Progenitor cell of endocrine pancreas (in vitro differentiated cells): ENCODE results near the gene NAP1L1. TPM values are rescaled to one million over a fixed set of nuclear protein-coding genes. Genes with fewer than 3 reads are reported as not detected.

Experiments used
- DNase-seq: peaks from one replicate; pipeline ENCODE4 v3.0.0; 2021; ENCODE audit warnings: low spot score; ENCODE audit not compliant: unreplicated experiment
- H3K27ac Mint-ChIP-seq: 2 replicates; pipeline ENCODE4 v1.8.0; 2021; ENCODE audit warnings: mild to moderate bottlenecking, moderate library complexity, mixed read lengths
- H3K27me3 Mint-ChIP-seq: 2 replicates; pipeline ENCODE4 v1.8.0; 2021; ENCODE audit warnings: mixed read lengths
- H3K36me3 Mint-ChIP-seq: 2 replicates; pipeline ENCODE4 v1.8.0; 2022; ENCODE audit warnings: mixed read lengths; ENCODE audit not compliant: insufficient read depth
- H3K4me1 Mint-ChIP-seq: 2 replicates; pipeline ENCODE4 v1.8.0; 2021; ENCODE audit warnings: low read depth, mixed read lengths
- H3K4me3 Mint-ChIP-seq: 2 replicates; pipeline ENCODE4 v1.8.0; 2021; ENCODE audit warnings: low read depth, mild to moderate bottlenecking, moderate library complexity, mixed read lengths
- H3K9me3 Mint-ChIP-seq: 2 replicates; pipeline ENCODE4 v1.8.0; 2021; ENCODE audit warnings: low read depth, mixed read lengths
- CTCF ChIP-seq: fragments of 200-600 bp; sonication (generic); IDR thresholded peaks from one replicate; pipeline ENCODE4 v1.5.0; 2021; ENCODE audit warnings: antibody characterized with exemption, mild to moderate bottlenecking; ENCODE audit not compliant: unreplicated experiment
- total RNA-seq: library from RNA; stranded (reverse); gene quantifications from 2 replicates; pipeline ENCODE4 v1.2.1, GENCODE V29; 2021

Gene NAP1L1
- total RNA-seq, 1 donor from 2014 or later, result 785 TPM

- Mint-ChIP-seq H3K9me3 (no peaks in the 10 kb centered on the region), H3K27me3 (no peaks in the 10 kb centered on the region), H3K4me3 (no peak overlapping the region), H3K4me1 (peaks cover 5% of the 10 kb centered on the region), H3K36me3 (no peaks in the 10 kb centered on the region), H3K27ac (no peak overlapping the region)
- TF ChIP-seq CTCF, result no peak
- no peak for DNase-seq
Observed at GRCh38 chr12:76109879-76110278, 25.4 kb upstream of the NAP1L1 start.

- DNase-seq, result no peak
- Mint-ChIP-seq H3K9me3 (no peaks in the 10 kb centered on the region), H3K36me3 (no peaks in the 10 kb centered on the region), H3K4me3 (no peak overlapping the region), H3K27me3 (no peaks in the 10 kb centered on the region), H3K4me1 (peaks cover 5% of the 10 kb centered on the region), H3K27ac (no peak overlapping the region)
- TF ChIP-seq CTCF, result no peak
Observed at GRCh38 chr12:76108356-76108755, 23.9 kb upstream of the NAP1L1 start.

- Mint-ChIP-seq H3K36me3 (no peaks in the 10 kb centered on the region), H3K27ac (no peak overlapping the region), H3K27me3 (no peaks in the 10 kb centered on the region), H3K9me3 (no peaks in the 10 kb centered on the region), H3K4me3 (no peak overlapping the region), H3K4me1 (peaks cover 5% of the 10 kb centered on the region)
- no peak for DNase-seq
- TF ChIP-seq CTCF, result no peak
Observed at GRCh38 chr12:76106631-76107030, 22.1 kb upstream of the NAP1L1 start.

GRCh38 chr12:76103958-76104357, 19.5 kb upstream of the NAP1L1 start:
- no peaks in the 10 kb centered on the region for H3K27me3 Mint-ChIP-seq
- H3K36me3 Mint-ChIP-seq, result no peaks in the 10 kb centered on the region
- peaks cover 5% of the 10 kb centered on the region for H3K4me1 Mint-ChIP-seq
- H3K9me3 Mint-ChIP-seq, result no peaks in the 10 kb centered on the region
- no peak overlapping the region for H3K4me3 Mint-ChIP-seq
- no peak for DNase-seq
- TF ChIP-seq CTCF, result no peak
- no peak overlapping the region for H3K27ac Mint-ChIP-seq

- Mint-ChIP-seq H3K27me3 (no peaks in the 10 kb centered on the region), H3K4me3 (no peak overlapping the region), H3K9me3 (no peaks in the 10 kb centered on the region), H3K36me3 (no peaks in the 10 kb centered on the region), H3K4me1 (peaks cover 5% of the 10 kb centered on the region), H3K27ac (no peak overlapping the region)
- no peak for TF ChIP-seq CTCF
- no peak for DNase-seq
Observed at GRCh38 chr12:76101739-76102385, 17.4 kb upstream of the NAP1L1 start.
